GM12878 (cell line): Measurements from ENCODE around the gene PRKCQ. TPM values are rescaled to one million over a fixed set of nuclear protein-coding genes. Genes with fewer than 3 reads are reported as not detected.

Source experiments
- ATAC-seq: fragments of 200-7000 bp; cut with Tn5 transposase; 3 replicates; pipeline ENCODE4 v1.9.1; 2020; ENCODE audit warnings: mild to moderate bottlenecking, moderate library complexity
- BruUV-seq: library from RNA; stranded (reverse); fragments of 400-500 nt; replicated peaks from 2 replicates; lab custom pipeline; 2021; lab: Mats Ljungman, UMichigan
- CTCF ChIA-PET: fragments of 300-600 bp; sonication (Branson Sonifier 250); formaldehyde crosslinking; extraction: SDS; loops from one replicate; lab custom pipeline; 2021; ENCODE audit warnings: inconsistent platforms; lab: Yijun Ruan, JAX
- POLR2A ChIA-PET: fragments of 350-600 bp; formaldehyde crosslinking; extraction: SDS; loops from one replicate; lab custom pipeline; 2021; ENCODE audit warnings: inconsistent platforms; lab: Charles Lee
- RAD21 ChIA-PET: fragments of 300-600 bp; sonication (Branson Sonifier 250); formaldehyde crosslinking; loops from one replicate; lab custom pipeline; 2023; ENCODE audit warnings: antibody characterized with exemption; ENCODE audit not compliant: unreplicated experiment; lab: Charles Lee
- SMC1A ChIA-PET: fragments of 300-600 bp; sonication (Branson Sonifier 250); formaldehyde crosslinking; loops from one replicate; lab custom pipeline; 2023; ENCODE audit not compliant: unreplicated experiment, uncharacterized antibody; lab: Charles Lee
- DNase-seq: peaks from one replicate; pipeline ENCODE4 v3.0.0-alpha.2; 2011; ENCODE audit warnings: low read depth, low spot score
- FAIRE-seq: peaks from 3 replicates; lab custom pipeline; 2011; peaks lifted over from hg19 to GRCh38; lab: Jason Lieb, UNC
- H2AFZ ChIP-seq: 2 replicates; pipeline ENCODE4 v1.6.0; 2011; ENCODE audit warnings: low read depth, low read length, control low read depth; ENCODE audit not compliant: control insufficient read depth
- H3K27ac ChIP-seq: 2 replicates; pipeline ENCODE4 v1.5.1; 2011; ENCODE audit warnings: control low read depth; ENCODE audit not compliant: control insufficient read depth, insufficient read depth
- H3K27me3 ChIP-seq, 2 experiments: replicated peaks in 1 of 2; 2 replicates each; pipeline versions ENCODE4 v1.6.0 to v1.6.1; 2011; ENCODE audit warnings: low read length in 1 of 2; ENCODE audit not compliant: control insufficient read depth in 2 of 2, insufficient read depth in 2 of 2
- H3K36me3 ChIP-seq, 2 experiments: 2 replicates each; pipeline ENCODE4 v1.5.1; 2011; ENCODE audit warnings: low read length in 1 of 2; ENCODE audit not compliant: control insufficient read depth in 2 of 2, insufficient read depth in 2 of 2
- H3K4me1 ChIP-seq: 2 replicates; pipeline ENCODE4 v1.6.1; 2011; ENCODE audit warnings: mild to moderate bottlenecking, low read length, moderate library complexity, mixed read lengths; ENCODE audit not compliant: control insufficient read depth, insufficient read depth
- H3K4me2 ChIP-seq: 2 replicates; pipeline ENCODE4 v1.6.0; 2011; ENCODE audit warnings: control low read depth; ENCODE audit not compliant: control insufficient read depth, insufficient read depth
- H3K4me3 ChIP-seq: fragments of 200-600 bp; sonication (generic); 2 replicates; pipeline ENCODE4 v1.5.1; 2016
- H3K79me2 ChIP-seq: 2 replicates; pipeline ENCODE4 v1.6.0; 2011; ENCODE audit warnings: low read length; ENCODE audit not compliant: control insufficient read depth, insufficient read depth
- H3K9ac ChIP-seq: 2 replicates; pipeline ENCODE4 v1.8.0; 2011; ENCODE audit warnings: low read length, control low read depth, mixed read lengths; ENCODE audit not compliant: control insufficient read depth, insufficient read depth
- H3K9me3 ChIP-seq: replicated peaks from 3 replicates; pipeline ENCODE4 v1.5.1; 2011; ENCODE audit warnings: mild to moderate bottlenecking, low read length; ENCODE audit not compliant: control insufficient read depth, insufficient read depth
- H4K20me1 ChIP-seq: 2 replicates; pipeline ENCODE4 v1.6.0; 2011; ENCODE audit not compliant: control insufficient read depth, insufficient read depth
- BCL3 ChIP-seq: IDR thresholded peaks from 2 replicates; pipeline ENCODE4 v1.6.1; 2011; ENCODE audit warnings: borderline replicate concordance, low read depth, mild to moderate bottlenecking, moderate library complexity, low read length; ENCODE audit not compliant: insufficient read depth, poor library complexity, severe bottlenecking
- BCLAF1 ChIP-seq: fragments of 450-650 bp; IDR thresholded peaks from 2 replicates; pipeline ENCODE4 v1.6.1; 2017; ENCODE audit warnings: antibody characterized with exemption, mild to moderate bottlenecking, moderate library complexity
- BRCA1 ChIP-seq: IDR thresholded peaks from 2 replicates; pipeline ENCODE4 v1.6.1; 2011; ENCODE audit warnings: low read depth, low read length, improper control_type of control experiment
- CEBPB ChIP-seq, 2 experiments: fragments of 150-350 bp in 1 of 2; IDR thresholded peaks; 2 replicates each; pipeline ENCODE4 v1.6.1; 2012 to 2014; ENCODE audit warnings: low read depth in 2 of 2, low read length in 2 of 2, borderline replicate concordance in 1 of 2, inconsistent platforms in 1 of 2
- E2F8 ChIP-seq: fragments of 450-650 bp; IDR thresholded peaks from 2 replicates; pipeline ENCODE4 v1.6.1; 2018; ENCODE audit warnings: mild to moderate bottlenecking, low read depth, moderate library complexity; ENCODE audit not compliant: partially characterized antibody
- FOXM1 ChIP-seq: IDR thresholded peaks from 2 replicates; pipeline ENCODE4 v1.6.1; 2012; ENCODE audit warnings: low read depth, mild to moderate bottlenecking, inconsistent platforms, low read length, moderate library complexity
- MEF2A ChIP-seq: IDR thresholded peaks from 2 replicates; pipeline ENCODE4 v1.6.1; 2011; ENCODE audit warnings: low read depth, mild to moderate bottlenecking, low read length, moderate library complexity; ENCODE audit not compliant: insufficient read depth
- NFYA ChIP-seq: IDR thresholded peaks from 2 replicates; pipeline ENCODE4 v1.6.1; 2011; ENCODE audit warnings: low read depth, mild to moderate bottlenecking, low read length, improper control_type of control experiment, borderline replicate concordance
- NR2F1 ChIP-seq: fragments of 450-650 bp; conservative IDR thresholded peaks from 2 replicates; pipeline ENCODE4 v1.6.1; 2017; ENCODE audit warnings: mild to moderate bottlenecking
- PAX8 ChIP-seq: fragments of 450-650 bp; IDR thresholded peaks from 2 replicates; pipeline ENCODE4 v1.6.1; 2017; ENCODE audit warnings: mild to moderate bottlenecking, moderate library complexity
- SMAD5 ChIP-seq: IDR thresholded peaks from 2 replicates; pipeline ENCODE4 v1.6.1; 2016; ENCODE audit warnings: antibody characterized with exemption, low read depth
- YY1 ChIP-seq: IDR thresholded peaks from 2 replicates; pipeline ENCODE4 v1.6.1; 2011; ENCODE audit warnings: low read depth, mild to moderate bottlenecking, low read length
- ZBTB11 ChIP-seq: fragments of 450-650 bp; formaldehyde crosslinking; IDR thresholded peaks from 2 replicates; pipeline ENCODE4 v1.5.0; 2022; ENCODE audit warnings: mild to moderate bottlenecking, missing genetic modification characterization
- WGBS: methylation state at CpG from one replicate; pipeline ENCODE4 v1.1.6; 2016; ENCODE audit warnings: low lambda C conversion rate; ENCODE audit not compliant: insufficient replicate concordance, insufficient coverage; ENCODE audit errors: missing lambda C conversion rate; 5-methylcytosine and 5-hydroxymethylcytosine counted together
- in situ Hi-C: fragments of 300-500 bp; cut with MboI; formaldehyde crosslinking; loops from 9 replicates; pipeline ENCODE4 v1.14.3; 2018; ENCODE audit warnings: mixed read lengths
- intact Hi-C: fragments of 100-400 bp; cut with micrococcal nuclease; formaldehyde crosslinking; loops from one replicate; pipeline ENCODE4 v1.14.2; 2022; ENCODE audit not compliant: unreplicated experiment
- polyA plus RNA-seq, 11 experiments: library from polyadenylated mRNA; depleted of rRNA in 4 of 11; unstranded in 6 of 11; stranded (reverse) in 5 of 11; fragments of >200 nt; fragmentation: Nextera tagmentation in 4 of 11; fragmentation: Illumina TruSeq in 1 of 11; extraction: Ambion mirVana in 4 of 11; extraction: Trizol in 1 of 11; gene quantifications; 1 replicate in 1 of 11; 2 replicates in 10 of 11; pipeline versions ENCODE4 v1.2.1 to v1.2.3, GENCODE V29; 2011 to 2016; ENCODE audit warnings: inconsistent platforms in 2 of 11, missing spikeins in 2 of 11, low read depth in 1 of 11
- total RNA-seq, 4 experiments: library from RNA; depleted of rRNA in 3 of 4; stranded (reverse); fragments of >200 nt in 3 of 4; fragmentation: Illumina TruSeq in 1 of 4; extraction: Trizol in 1 of 4; gene quantifications; 2 replicates each; pipeline versions ENCODE4 v1.2.1 to v1.2.3, GENCODE V29; 2013 to 2021

Gene PRKCQ
- total and polyA plus RNA-seq, 10 of the 15 experiments (the other 5 are each of a cell fraction or from before 2014, with no cell fraction given) = 0.26 to 8.9 (median 0.98) TPM

- no peak overlapping the region for H3K27ac ChIP-seq
- H3K4me1 ChIP-seq = no peaks in the 10 kb centered on the region
- 50% methylated on average over 6 of the region's 6 CpGs for WGBS
- DNase-seq (no peak), ATAC-seq (no peak), FAIRE-seq (no peak)
- TF ChIP-seq BRCA1 (no peak), BCL3 (no peak), PAX8 (no peak), CEBPB (IDR thresholded peaks at IDR 0.05; ENCODE audit: borderline replicate concordance in 1 of 2, low read depth in 2 of 2, low read length in 2 of 2) (no peak), NFYA (no peak), MEF2A (no peak), ZBTB11 (CRISPR knock-in tag) (no peak), BCLAF1 (no peak), SMAD5 (no peak), E2F8 (no peak), YY1 (no peak), FOXM1 (no peak), NR2F1 (no peak)
- no peaks in the 10 kb centered on the region for H4K20me1 ChIP-seq
- POLR2A ChIA-PET = interaction anchor here (1.4 kb wide), 1 partner anchor 21 kb away, joined by 3 read pairs; no protein-coding TSS in a partner anchor
- RAD21 ChIA-PET = no interaction called here
- no peaks in the 10 kb centered on the region for H3K9me3 ChIP-seq
- no peaks in the 10 kb centered on the region for H3K36me3 ChIP-seq
- BruUV-seq = no TSS peak
- H3K4me2 ChIP-seq = no peak overlapping the region
- SMC1A ChIA-PET = interaction anchor here (1.4 to 1.7 kb wide), 2 partner anchors 10 to 16 kb away, joined by 7 read pairs; no protein-coding TSS in a partner anchor
- H2AFZ ChIP-seq = no peak overlapping the region
- intact Hi-C loops (no loop called here), in situ Hi-C loops (no loop called here)
- H3K79me2 ChIP-seq = no peaks in the 10 kb centered on the region
- no peak overlapping the region for H3K9ac ChIP-seq
- CTCF ChIA-PET = interaction anchor here (1.2 kb wide), 1 partner anchor 29 kb away, joined by 3 read pairs; no protein-coding TSS in a partner anchor
- H3K27me3 ChIP-seq = peaks cover 0 to 8% of the 10 kb centered on the region in 2 experiments; a peak in 2 of 4 replicates
- H3K4me3 ChIP-seq = no peak overlapping the region
Measured at GRCh38 chr10:6522230-6522629, 57.8 kb downstream of the PRKCQ start.
